Prostate gland (tissue), 2 donors: ENCODE measurements around the gene FES. TPM values are rescaled to one million over a fixed set of nuclear protein-coding genes. Genes with fewer than 3 reads are reported as not detected.
"Not testable (repeated sequence)": the region's sequence is repeated elsewhere in the genome, so short reads cannot be mapped to it uniquely, and the experiment has no call there.

Source experiments
- DNase-seq: peaks from one replicate; pipeline ENCODE4 v3.0.0-alpha.2; 2019; ENCODE audit warnings: low spot score
- H3K27ac ChIP-seq, 2 donors: fragments of 200-600 bp; sonication (generic); 2 replicates each; pipeline ENCODE4 v1.5.1; 2017 to 2019
- H3K27me3 ChIP-seq: fragments of 200-600 bp; sonication (generic); replicated peaks from 2 replicates; pipeline ENCODE4 v1.5.1; 2019; ENCODE audit not compliant: insufficient read depth
- H3K36me3 ChIP-seq, 2 donors: fragments of 200-600 bp; sonication (generic); 1 replicate in 1 of 2; 2 replicates in 1 of 2; pipeline versions ENCODE4 v1.5.1 to v1.8.1; 2017 to 2019
- H3K4me1 ChIP-seq: fragments of 200-600 bp; sonication (generic); replicated peaks from 2 replicates; pipeline ENCODE4 v1.5.1; 2019
- H3K4me3 ChIP-seq, 2 donors: fragments of 200-600 bp; sonication (generic); 2 replicates each; pipeline ENCODE4 v1.5.1; 2017 to 2019
- H3K9me3 ChIP-seq: fragments of 200-600 bp; sonication (generic); 2 replicates; pipeline ENCODE4 v1.5.1; 2017
- CTCF ChIP-seq, 4 experiments: fragments of 200-600 bp in 2 of 4; fragments of 450-650 bp in 2 of 4; sonication (generic) in 2 of 4; IDR thresholded peaks; 1 replicate in 3 of 4; 2 replicates in 1 of 4; pipeline ENCODE4 v1.5.1; 2016 to 2019; ENCODE audit warnings: antibody characterized with exemption in 4 of 4, mild to moderate bottlenecking in 2 of 4, moderate library complexity in 2 of 4
- POLR2A ChIP-seq: fragments of 450-650 bp; IDR thresholded peaks from one replicate; pipeline ENCODE4 v1.6.1; 2016; ENCODE audit warnings: antibody characterized with exemption, mild to moderate bottlenecking
- POLR2AphosphoS5 ChIP-seq: sonication (generic); formaldehyde crosslinking; IDR thresholded peaks from one replicate; pipeline ENCODE4 v1.6.1; 2017; ENCODE audit warnings: antibody characterized with exemption
- WGBS: methylation state at CpG from one replicate; pipeline ENCODE4 v1.1.5; 2018; 5-methylcytosine and 5-hydroxymethylcytosine counted together
- intact Hi-C: fragments of 100-400 bp; cut with DNase I; formaldehyde crosslinking; loops from one replicate; pipeline ENCODE4 v1.14.2; 2022
- total RNA-seq, 2 donors: library from RNA; depleted of rRNA; stranded (reverse); fragments of >200 nt; gene quantifications; one replicate each; pipeline ENCODE4 v1.1.0, GENCODE V29; 2016

FES gene
- total RNA-seq, 2 donors from 2014 or later = 22.8 to 33.9 TPM

GRCh38 chr15:90916461-90916860 is 32.2 kb downstream of the FES start:
- no peak for DNase-seq
- 86% methylated on average over 11 of the region's 11 CpGs for WGBS
- Histone ChIP-seq H3K4me1 (no peaks in the 10 kb centered on the region), H3K27me3 (no peaks in the 10 kb centered on the region), H3K4me3 (no peak overlapping the region), H3K9me3 (no peaks in the 10 kb centered on the region), H3K36me3 (peaks cover 24 to 47% of the 10 kb centered on the region in 2 donors), H3K27ac (no peak overlapping the region)
- intact Hi-C loops = no loop called here
- TF ChIP-seq POLR2AphosphoS5 (no peak), CTCF (IDR thresholded peaks at IDR 0.05) (no peak)

- intact Hi-C loops = no loop called here
- Histone ChIP-seq H3K4me3 (no peak overlapping the region), H3K9me3 (no peaks in the 10 kb centered on the region), H3K4me1 (no peaks in the 10 kb centered on the region), H3K27me3 (no peaks in the 10 kb centered on the region), H3K36me3 (peaks cover 17 to 36% of the 10 kb centered on the region in 2 donors), H3K27ac (no peak overlapping the region)
- no peak for DNase-seq
- WGBS = 92% methylated on average over 12 of the region's 12 CpGs
- TF ChIP-seq POLR2A = no peak
- no peak for TF ChIP-seq CTCF (IDR thresholded peaks at IDR 0.05)
- TF ChIP-seq POLR2AphosphoS5 = no peak
Observed at GRCh38 chr15:90917569-90917968, 33.3 kb downstream of the FES start.

- 92% methylated on average over 23 of the region's 23 CpGs for WGBS
- no peaks in the 10 kb centered on the region for H3K4me1 ChIP-seq
- H3K9me3 ChIP-seq = no peaks in the 10 kb centered on the region
- no peaks in the 10 kb centered on the region for H3K27me3 ChIP-seq
- intact Hi-C loops = no loop called here
- no peak overlapping the region for H3K27ac ChIP-seq
- peaks cover 12 to 29% of the 10 kb centered on the region in 2 donors for H3K36me3 ChIP-seq
- no peak overlapping the region for H3K4me3 ChIP-seq
- no peak for DNase-seq
- no peak for TF ChIP-seq POLR2AphosphoS5
- no peak for TF ChIP-seq POLR2A
Observed at GRCh38 chr15:90918034-90918788, 33.9 kb downstream of the FES start.

- intact Hi-C loops = no loop called here
- no peak for DNase-seq
- Histone ChIP-seq H3K36me3 (peaks cover 12 to 23% of the 10 kb centered on the region in 2 donors), H3K4me3 (no peak overlapping the region), H3K27ac (no peak overlapping the region), H3K9me3 (no peaks in the 10 kb centered on the region), H3K27me3 (no peaks in the 10 kb centered on the region), H3K4me1 (no peaks in the 10 kb centered on the region)
- WGBS = 93% methylated on average over 6 of the region's 6 CpGs
- TF ChIP-seq POLR2AphosphoS5 (no peak), CTCF (IDR thresholded peaks at IDR 0.05) (no peak), POLR2A (no peak)
Observed at GRCh38 chr15:90918835-90919234, 34.5 kb downstream of the FES start.

- peaks cover 10 to 12% of the 10 kb centered on the region in 2 donors for H3K36me3 ChIP-seq
Observed at GRCh38 chr15:90921887-90922286, 37.6 kb downstream of the FES start.

GRCh38 chr15:90922712-90923322 is 38.5 kb downstream of the FES start:
- intact Hi-C loops, H3K4me1 ChIP-seq, H3K27me3 ChIP-seq, H3K36me3 ChIP-seq, DNase-seq, H3K27ac ChIP-seq, H3K9me3 ChIP-seq, H3K4me3 ChIP-seq: not testable (repeated sequence)
- WGBS = 90% methylated on average over 7 of the region's 7 CpGs

More at GRCh38 chr15:90921887-90922286, 37.6 kb downstream of the FES start:
- no peak for DNase-seq
- Histone ChIP-seq H3K27me3 (no peaks in the 10 kb centered on the region), H3K4me1 (no peaks in the 10 kb centered on the region), H3K9me3 (no peaks in the 10 kb centered on the region), H3K27ac (no peak overlapping the region), H3K4me3 (no peak overlapping the region)
- intact Hi-C loops = no loop called here
- TF ChIP-seq CTCF (IDR thresholded peaks at IDR 0.05) (no peak), POLR2A (no peak), POLR2AphosphoS5 (no peak)
- WGBS = 87% methylated on average over 4 of the region's 4 CpGs
